NCI-H1105 (cell line): ENCODE results near the gene KCTD20.

ENCODE experiments used
- DNase-seq: peaks from one replicate; lab custom pipeline; 2025; lab: John Stamatoyannopoulos, UW

KCTD20 gene

DNA sequence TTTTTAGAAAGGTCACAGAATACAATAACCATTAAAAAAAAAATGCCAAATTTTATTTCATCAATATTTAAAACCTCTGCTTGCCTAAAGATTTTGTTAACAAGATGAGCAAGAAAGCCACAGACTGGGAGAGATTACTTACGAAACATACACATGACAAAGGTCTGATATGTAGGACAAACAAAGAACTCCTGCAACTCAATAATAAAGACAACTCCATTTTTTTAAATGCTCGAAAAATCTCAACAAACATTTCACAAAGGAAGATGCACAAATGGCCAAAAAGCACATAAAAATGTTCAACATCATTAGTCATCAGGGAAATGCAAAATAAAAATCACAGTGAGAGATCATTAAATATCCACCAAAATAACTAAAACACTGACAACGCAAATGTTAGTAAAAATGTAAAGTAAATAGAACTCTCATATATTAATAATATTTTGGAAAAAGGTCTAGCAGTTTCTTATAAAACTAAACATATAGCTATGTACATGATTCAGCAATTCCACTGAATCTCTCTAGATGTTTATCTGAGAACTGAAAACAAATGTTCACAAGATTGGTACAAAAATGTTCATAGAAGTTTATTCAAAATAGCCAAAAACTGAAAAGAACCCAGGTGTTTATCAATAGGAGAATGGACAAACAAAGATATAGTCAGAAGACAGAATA, 94.2 kb downstream of the KCTD20 start:
- no peak for DNase-seq

DNA sequence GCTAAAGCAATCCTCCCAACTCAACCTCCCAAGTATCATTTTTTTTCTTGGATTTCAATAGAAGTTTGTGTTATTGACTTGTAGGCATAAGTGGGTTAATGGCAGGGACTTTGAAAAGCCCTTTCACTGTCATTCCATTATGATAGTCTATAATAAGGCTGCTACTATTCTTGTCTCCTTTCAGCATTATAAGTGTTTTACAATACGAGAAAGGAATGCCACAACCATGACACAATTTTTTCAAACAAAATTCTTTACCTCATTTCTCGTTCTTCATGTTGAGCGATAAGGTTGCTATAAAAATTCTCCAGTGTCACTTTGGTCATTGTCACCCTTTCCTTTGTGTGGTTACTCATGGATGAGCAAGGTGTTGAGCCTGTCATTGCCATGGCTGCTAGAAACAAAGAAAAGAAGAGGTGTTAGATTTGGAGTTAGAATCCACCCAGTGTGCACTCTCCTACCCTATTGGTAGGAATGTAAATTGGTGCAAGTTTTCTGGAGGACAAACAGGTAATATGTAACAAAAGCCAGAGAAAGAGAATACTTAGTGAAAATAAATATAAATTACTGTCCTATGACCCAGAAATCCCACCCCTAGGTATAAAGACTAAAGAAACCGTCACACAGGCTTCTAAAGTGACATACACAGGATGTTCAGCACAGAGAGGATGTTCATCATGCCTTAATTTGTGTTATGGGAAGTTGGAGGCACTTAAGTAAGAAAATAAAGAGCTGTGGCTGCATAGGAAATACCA, 97.2 kb downstream of the KCTD20 start:
- DNase-seq: no peak
